C4-2B (cell line): ENCODE results near the gene KHDRBS2.

Source experiments
- H3K27ac ChIP-seq: fragments of 450-650 bp; 2 replicates; pipeline ENCODE4 v1.5.1; 2017
- CTCF ChIP-seq: fragments of 450-650 bp; conservative IDR thresholded peaks from 2 replicates; pipeline ENCODE4 v1.5.1; 2017; ENCODE audit warnings: mild to moderate bottlenecking
- ZFX ChIP-seq: fragments of 450-650 bp; IDR thresholded peaks from 2 replicates; pipeline ENCODE4 v1.6.1; 2017

KHDRBS2 gene

DNA sequence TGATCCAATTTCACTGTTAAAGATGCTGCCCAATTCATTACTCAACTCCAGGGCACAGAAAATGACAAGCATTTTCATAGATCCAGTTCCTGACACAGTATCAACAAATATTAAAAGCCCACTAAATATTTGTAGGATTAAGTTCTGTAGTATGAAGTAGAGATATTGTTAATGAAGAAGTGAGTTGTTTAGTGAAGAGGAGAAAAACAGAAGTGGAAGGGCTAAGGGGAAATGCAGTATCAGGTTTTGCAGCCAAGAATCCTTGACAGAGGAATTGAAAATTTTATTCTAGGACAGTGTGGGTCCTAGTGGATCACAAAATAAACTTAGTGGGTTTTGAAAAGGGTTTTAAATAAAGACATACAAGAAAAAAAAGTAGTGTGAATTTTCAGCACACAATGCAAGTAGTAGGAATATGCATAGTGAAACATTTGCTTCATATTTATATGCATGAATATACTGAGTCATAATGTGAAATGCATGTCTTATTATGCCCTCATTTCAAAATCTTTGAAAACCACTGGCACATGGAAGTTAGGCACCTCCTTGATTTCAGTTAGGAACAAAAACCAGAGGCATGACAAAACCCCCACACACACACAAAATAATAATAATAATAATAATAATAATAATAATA, 338.6 kb downstream of the KHDRBS2 start:
- TF ChIP-seq ZFX (no peak), CTCF (no peak)
- H3K27ac ChIP-seq: no peak overlapping the region

GRCh38 chr6:61940919-61941318, 345.1 kb downstream of the KHDRBS2 start:
- no peak overlapping the region for H3K27ac ChIP-seq
- no peak for TF ChIP-seq ZFX
- no peak for TF ChIP-seq CTCF

GRCh38 chr6:61935242-61935846, 350.7 kb downstream of the KHDRBS2 start:
- no peak for TF ChIP-seq CTCF
- TF ChIP-seq ZFX: no peak

GRCh38 chr6:61909486-61909885, 376.5 kb downstream of the KHDRBS2 start:
- no peak overlapping the region for H3K27ac ChIP-seq
- TF ChIP-seq ZFX (no peak), CTCF (no peak)

More at GRCh38 chr6:61935242-61935846, 350.7 kb downstream of the KHDRBS2 start:
- no peak overlapping the region for H3K27ac ChIP-seq

DNA sequence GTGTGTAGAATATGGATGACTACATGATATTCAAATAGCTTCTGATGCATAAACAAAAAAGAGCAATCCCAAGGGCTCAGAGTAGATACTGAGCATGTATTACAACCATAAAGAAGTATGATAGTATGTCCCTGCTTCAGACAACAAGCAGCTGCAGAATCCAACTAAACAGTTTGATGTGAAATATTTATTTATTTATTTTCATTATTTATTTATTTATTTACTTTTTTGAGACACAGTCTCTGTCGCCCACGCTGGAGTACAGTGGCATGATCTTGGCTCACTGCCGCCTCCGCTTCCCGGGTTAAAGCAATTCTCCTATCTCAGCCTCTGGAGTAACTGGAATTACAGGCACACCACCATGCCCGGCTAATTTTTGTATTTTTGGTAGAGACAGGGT, 384.3 kb downstream of the KHDRBS2 start:
- no peak overlapping the region for H3K27ac ChIP-seq
- TF ChIP-seq ZFX (no peak), CTCF (no peak)

DNA sequence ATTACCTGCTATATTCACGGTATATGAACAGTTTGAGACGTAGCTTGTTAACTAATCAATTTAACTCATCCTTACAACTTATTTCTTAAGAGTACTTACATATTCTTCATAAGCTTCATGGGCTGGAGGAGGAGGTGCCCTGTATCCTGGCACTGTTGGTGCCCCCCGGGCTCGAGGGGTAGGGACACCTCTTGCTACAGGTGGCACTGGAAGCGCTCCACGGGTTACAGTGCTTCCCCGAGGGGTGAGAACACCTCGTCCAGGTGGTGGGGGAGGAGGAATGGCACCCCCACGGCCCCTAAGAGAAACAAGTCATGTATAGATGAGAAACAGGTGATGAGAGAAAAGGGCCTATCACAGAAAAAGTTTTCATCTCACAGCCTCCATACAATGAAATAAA, 391.5 kb downstream of the KHDRBS2 start:
- TF ChIP-seq CTCF (no peak), ZFX (no peak)

DNA sequence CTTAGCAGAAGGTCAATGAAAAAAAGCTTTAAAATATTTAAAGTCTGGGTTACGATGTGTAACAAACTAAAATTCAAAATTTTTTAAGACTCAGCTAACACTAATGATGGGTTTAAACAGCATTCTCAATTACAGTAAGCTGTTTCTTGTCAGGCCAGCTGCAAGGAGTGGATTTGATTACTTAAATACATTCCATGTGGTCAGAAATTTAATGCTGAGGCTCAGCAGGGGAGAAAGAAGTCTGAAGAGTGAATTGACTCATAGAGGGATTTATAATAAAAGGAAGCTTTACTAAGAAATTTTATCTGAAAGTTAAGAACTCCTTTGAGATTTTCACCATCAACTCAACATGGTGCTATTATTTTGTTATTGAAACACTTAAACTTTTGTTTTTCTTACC, 398.6 kb downstream of the KHDRBS2 start:
- no peak overlapping the region for H3K27ac ChIP-seq
- TF ChIP-seq CTCF: no peak
- no peak for TF ChIP-seq ZFX

More for the DNA sequence above, 391.5 kb downstream of the KHDRBS2 start:
- H3K27ac ChIP-seq: no peak overlapping the region
